ENCODE results near the gene NRK. TPM values are rescaled to one million over a fixed set of nuclear protein-coding genes. Genes with fewer than 3 reads are reported as not detected.
"Not testable (repeated sequence)": the region's sequence is repeated elsewhere in the genome, so short reads cannot be mapped to it uniquely, and the experiment has no call there.

Gene NRK
- polyA plus RNA-seq, 1 of the 3 experiments (the other 2 are of a cell fraction): not detected

GRCh38 chrX:105981772-105982485 lies 159.6 kb downstream of the NRK start (continued):
- TF ChIP-seq CTCF (IDR thresholded peaks at IDR 0.05): no peak
- TF ChIP-seq EZH2phosphoT487 (IDR thresholded peaks at IDR 0.05; ENCODE audit: borderline replicate concordance, low read depth): no peak

DNA sequence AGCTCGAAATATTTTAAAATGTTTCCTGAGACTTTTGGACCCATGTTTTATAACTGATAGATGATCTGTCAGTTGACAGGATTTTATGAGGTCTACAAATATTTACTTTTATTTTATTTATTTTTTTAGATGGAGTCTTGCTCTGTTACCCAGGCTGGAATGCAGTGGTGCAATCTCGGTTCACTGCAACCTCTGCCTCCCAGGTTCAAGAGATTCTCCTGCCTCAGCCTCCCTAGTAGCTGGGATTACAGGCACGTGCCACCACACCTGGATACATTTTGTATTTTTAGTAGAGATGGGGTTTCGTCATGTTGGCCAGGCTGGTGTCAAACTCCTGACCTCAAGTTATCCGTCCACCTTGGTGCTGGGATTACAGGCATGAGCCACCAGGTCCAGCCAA lies 166.1 kb downstream of the NRK start:
- H3K27ac ChIP-seq (ENCODE audit: low read depth in 2 of 2, low read length in 1 of 2); H3K9me3 ChIP-seq; H3K9me2 ChIP-seq; H3K4me1 ChIP-seq (ENCODE audit: control insufficient read depth in 1 of 2, insufficient read depth in 2 of 2, low read depth in 1 of 2, low read length in 1 of 2); CTCF ChIA-PET; H3K36me3 ChIP-seq (replicated peaks in 1 of 2; ENCODE audit: control insufficient read depth in 1 of 2, insufficient read depth in 2 of 2, low read length in 1 of 2); H3K79me2 ChIP-seq (ENCODE audit: insufficient read depth); H3K4me2 ChIP-seq; POLR2A ChIA-PET; DNase-seq; H3K4me3 ChIP-seq (ENCODE audit: low read depth in 2 of 2, low read length in 1 of 2); H3F3A ChIP-seq (replicated peaks; ENCODE audit: insufficient read depth); H3K27me3 ChIP-seq (ENCODE audit: insufficient read depth); H3K9ac ChIP-seq; H4K20me1 ChIP-seq (ENCODE audit: insufficient read depth); H2AFZ ChIP-seq (ENCODE audit: low read depth): not testable (repeated sequence)
- WGBS (ENCODE audit: low lambda C conversion rate): 1% methylated on average over 5 of the region's 5 CpGs

DNA sequence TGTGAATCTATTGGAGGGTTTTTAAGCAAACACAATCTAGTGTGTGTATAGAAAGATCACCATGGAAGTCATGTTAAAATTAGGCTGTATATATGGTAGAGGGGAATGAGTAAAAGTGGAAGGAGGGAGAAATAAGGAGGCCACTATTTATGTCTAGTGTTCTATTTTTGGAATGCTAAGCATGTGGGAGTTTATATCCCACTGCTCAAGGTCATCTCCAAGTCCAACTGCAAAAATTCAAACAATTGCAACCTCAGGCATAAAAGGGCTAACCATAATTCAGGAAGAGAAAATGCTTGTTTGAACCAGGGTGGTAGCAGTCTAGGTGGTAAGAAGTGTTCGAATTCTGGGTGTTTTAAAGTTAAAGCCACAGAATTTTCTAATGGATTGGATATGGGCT lies 177.0 kb downstream of the NRK start:
- no peak overlapping the region for H3K27ac ChIP-seq (ENCODE audit: low read depth in 2 of 2, low read length in 1 of 2)
- H3K4me3 ChIP-seq (ENCODE audit: low read depth in 2 of 2, low read length in 1 of 2): no peak overlapping the region
- POLR2A ChIA-PET: no interaction called here
- no peaks in the 10 kb centered on the region for H3K36me3 ChIP-seq (replicated peaks in 1 of 2; ENCODE audit: control insufficient read depth in 1 of 2, insufficient read depth in 2 of 2, low read length in 1 of 2)
- H3K9me2 ChIP-seq: no peaks in the 10 kb centered on the region
- no peak overlapping the region for H3K9ac ChIP-seq
- CTCF ChIA-PET: no interaction called here
- H3K4me1 ChIP-seq (ENCODE audit: control insufficient read depth in 1 of 2, insufficient read depth in 2 of 2, low read depth in 1 of 2, low read length in 1 of 2): no peaks in the 10 kb centered on the region
- no peaks in the 10 kb centered on the region for H3F3A ChIP-seq (replicated peaks; ENCODE audit: insufficient read depth)
- no peak overlapping the region for H2AFZ ChIP-seq (ENCODE audit: low read depth)
- WGBS (ENCODE audit: low lambda C conversion rate): 0% methylated on average over 1 of the region's 1 CpG
- H4K20me1 ChIP-seq (ENCODE audit: insufficient read depth): no peaks in the 10 kb centered on the region
- no peak overlapping the region for H3K4me2 ChIP-seq
- peaks cover 6% of the 10 kb centered on the region; the same call in 1 of the 2 replicates for H3K27me3 ChIP-seq (ENCODE audit: insufficient read depth)
- H3K9me3 ChIP-seq: no peaks in the 10 kb centered on the region
- no peak for TF ChIP-seq RXRA (IDR thresholded peaks at IDR 0.05; ENCODE audit: borderline replicate concordance, low read depth)
- no peak for TF ChIP-seq EZH2phosphoT487 (IDR thresholded peaks at IDR 0.05; ENCODE audit: borderline replicate concordance, low read depth)
- no peak for TF ChIP-seq MXI1 (IDR thresholded peaks at IDR 0.05; ENCODE audit: low read depth, low read length)
- TF ChIP-seq CTCF (IDR thresholded peaks at IDR 0.05): no peak
- no peak for TF ChIP-seq JUND (IDR thresholded peaks at IDR 0.05)
- TF ChIP-seq ELF1 (IDR thresholded peaks at IDR 0.05): no peak
- TF ChIP-seq TCF12 (IDR thresholded peaks at IDR 0.05): no peak
- no peak for TF ChIP-seq MEF2A (IDR thresholded peaks at IDR 0.05; ENCODE audit: borderline replicate concordance, low read depth)
- no peak for TF ChIP-seq RAD21 (IDR thresholded peaks at IDR 0.05; ENCODE audit: low read length)
- TF ChIP-seq, protein P1, sequence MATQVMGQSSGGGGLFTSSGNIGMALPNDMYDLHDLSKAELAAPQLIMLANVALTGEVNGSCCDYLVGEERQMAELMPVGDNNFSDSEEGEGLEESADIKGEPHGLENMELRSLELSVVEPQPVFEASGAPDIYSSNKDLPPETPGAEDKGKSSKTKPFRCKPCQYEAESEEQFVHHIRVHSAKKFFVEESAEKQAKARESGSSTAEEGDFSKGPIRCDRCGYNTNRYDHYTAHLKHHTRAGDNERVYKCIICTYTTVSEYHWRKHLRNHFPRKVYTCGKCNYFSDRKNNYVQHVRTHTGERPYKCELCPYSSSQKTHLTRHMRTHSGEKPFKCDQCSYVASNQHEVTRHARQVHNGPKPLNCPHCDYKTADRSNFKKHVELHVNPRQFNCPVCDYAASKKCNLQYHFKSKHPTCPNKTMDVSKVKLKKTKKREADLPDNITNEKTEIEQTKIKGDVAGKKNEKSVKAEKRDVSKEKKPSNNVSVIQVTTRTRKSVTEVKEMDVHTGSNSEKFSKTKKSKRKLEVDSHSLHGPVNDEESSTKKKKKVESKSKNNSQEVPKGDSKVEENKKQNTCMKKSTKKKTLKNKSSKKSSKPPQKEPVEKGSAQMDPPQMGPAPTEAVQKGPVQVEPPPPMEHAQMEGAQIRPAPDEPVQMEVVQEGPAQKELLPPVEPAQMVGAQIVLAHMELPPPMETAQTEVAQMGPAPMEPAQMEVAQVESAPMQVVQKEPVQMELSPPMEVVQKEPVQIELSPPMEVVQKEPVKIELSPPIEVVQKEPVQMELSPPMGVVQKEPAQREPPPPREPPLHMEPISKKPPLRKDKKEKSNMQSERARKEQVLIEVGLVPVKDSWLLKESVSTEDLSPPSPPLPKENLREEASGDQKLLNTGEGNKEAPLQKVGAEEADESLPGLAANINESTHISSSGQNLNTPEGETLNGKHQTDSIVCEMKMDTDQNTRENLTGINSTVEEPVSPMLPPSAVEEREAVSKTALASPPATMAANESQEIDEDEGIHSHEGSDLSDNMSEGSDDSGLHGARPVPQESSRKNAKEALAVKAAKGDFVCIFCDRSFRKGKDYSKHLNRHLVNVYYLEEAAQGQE (IDR thresholded peaks at IDR 0.05; ENCODE audit: low read depth, low read length): no peak
- no peak for TF ChIP-seq POLR2AphosphoS5 (IDR thresholded peaks at IDR 0.05; ENCODE audit: low read depth, low read length)
- no peak for TF ChIP-seq NRF1 (IDR thresholded peaks at IDR 0.05; ENCODE audit: low read depth, low read length)
- TF ChIP-seq, protein P2, sequence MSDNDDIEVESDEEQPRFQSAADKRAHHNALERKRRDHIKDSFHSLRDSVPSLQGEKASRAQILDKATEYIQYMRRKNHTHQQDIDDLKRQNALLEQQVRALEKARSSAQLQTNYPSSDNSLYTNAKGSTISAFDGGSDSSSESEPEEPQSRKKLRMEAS (IDR thresholded peaks at IDR 0.05; ENCODE audit: low read depth): no peak
- no peak for TF ChIP-seq TEAD4 (IDR thresholded peaks at IDR 0.05; ENCODE audit: borderline replicate concordance, insufficient read depth)
- TF ChIP-seq YY1 (IDR thresholded peaks at IDR 0.05; ENCODE audit: low read depth): no peak
- DNase-seq: no peak
- H3K79me2 ChIP-seq (ENCODE audit: insufficient read depth): no peaks in the 10 kb centered on the region

Data from SK-N-SH (cell line).